HuH-7 (cell line): ENCODE results near the gene ZNF692.
A peak's percentile ranks its signal among the peaks of the same experiment; 100 is the strongest.
"Not testable (repeated sequence)": the region's sequence is repeated elsewhere in the genome, so short reads cannot be mapped to it uniquely, and the experiment has no call there.

ENCODE experiments used
- DNase-seq: peaks from one replicate; pipeline ENCODE4 v3.0.0; 2011; ENCODE audit warnings: low spot score

Gene ZNF692

DNA sequence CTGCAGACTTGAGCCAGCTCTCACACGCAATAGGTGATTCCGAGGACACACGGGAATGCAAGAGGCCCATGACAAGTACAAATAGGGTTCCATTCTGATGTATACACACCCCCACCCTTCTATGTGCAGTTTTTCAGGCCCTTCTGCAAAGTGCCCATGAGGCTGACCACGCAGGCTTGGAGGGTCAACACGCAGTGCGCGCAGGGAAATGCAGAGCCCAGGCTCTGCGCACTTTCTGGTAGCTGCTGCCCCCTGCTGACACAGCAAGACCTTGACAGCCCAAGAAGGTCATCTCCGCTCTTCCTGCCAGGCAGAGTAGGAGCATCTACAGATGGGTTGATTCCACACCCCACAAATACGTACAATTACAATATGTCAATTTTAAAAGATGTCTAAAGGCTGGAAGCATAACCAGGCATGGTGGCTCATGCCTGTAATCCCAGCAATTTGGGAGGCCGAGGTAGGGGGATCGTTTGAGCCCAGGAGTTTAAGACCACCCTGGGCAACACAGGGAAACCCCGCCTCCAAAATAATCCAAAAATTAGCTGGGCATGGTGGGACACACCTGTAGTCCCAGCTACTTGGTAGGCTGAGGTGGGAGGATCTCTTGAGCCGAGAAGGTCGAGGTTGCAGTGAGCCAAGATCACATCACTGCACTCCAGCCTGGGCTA is 51.7 kb downstream of the ZNF692 start:
- DNase-seq = peak; percentile 62

DNA sequence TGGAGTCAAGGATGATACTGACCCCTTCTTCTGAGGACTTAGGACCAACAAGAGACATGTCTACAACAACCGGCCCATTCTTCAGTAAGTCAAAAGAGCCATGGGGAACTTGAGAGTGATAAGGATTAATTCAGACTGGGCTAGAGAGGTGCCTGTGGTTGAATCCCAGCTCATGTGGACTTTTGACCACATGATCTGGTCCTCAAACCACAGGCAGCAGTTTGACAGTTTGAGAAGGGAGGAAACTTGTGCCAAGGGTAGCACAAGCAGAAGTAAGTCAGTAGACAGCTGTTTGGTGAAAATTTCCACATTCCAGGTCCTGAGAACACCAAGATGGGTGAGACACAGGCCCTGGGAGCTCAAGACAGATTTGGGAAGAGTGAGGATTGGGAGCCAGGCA is 53.0 kb downstream of the ZNF692 start:
- no peak for DNase-seq

DNA sequence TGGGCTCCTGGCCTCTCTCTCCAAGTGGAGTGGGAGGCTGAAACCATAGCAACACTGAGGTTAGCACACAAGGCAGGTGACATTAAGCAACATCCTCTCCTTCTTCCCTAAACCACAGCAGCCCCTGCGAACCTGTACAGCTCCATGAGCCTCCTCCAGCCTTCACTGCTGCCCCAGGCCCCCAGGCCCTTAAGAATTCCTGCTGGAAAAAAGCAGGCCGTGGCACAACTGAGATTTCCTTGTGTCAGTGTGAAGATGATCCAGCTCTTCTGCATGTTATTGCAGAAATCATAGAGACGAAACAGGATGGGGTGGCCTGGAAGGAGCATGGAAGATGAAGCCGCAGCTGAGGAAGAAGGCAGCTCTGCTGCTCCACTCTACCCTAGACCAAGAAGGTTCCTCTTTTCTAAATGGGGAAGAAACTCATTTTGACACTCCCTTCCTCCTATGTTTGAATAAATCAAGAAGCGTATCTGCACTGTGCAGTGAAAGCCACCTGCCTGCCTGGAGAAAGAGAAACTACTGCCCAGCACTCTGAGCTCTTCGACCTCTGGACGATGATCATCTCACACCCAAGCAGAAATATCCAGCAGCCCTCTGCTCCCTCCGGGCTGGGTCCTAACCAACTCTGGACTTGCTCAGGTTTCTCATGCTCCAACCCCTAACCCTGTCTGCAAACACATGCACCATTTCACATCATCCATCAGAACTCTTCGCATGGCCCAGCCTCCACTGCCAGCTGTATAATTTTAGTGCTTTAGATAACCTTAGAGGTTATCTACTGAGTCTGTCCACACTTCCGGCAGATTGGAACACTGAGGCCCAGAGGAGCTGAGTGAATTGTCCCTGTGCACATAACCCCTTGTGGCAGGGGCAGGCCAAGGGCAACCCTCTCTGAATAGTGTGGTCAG is 53.9 kb downstream of the ZNF692 start:
- DNase-seq = peak; percentile 48

DNA sequence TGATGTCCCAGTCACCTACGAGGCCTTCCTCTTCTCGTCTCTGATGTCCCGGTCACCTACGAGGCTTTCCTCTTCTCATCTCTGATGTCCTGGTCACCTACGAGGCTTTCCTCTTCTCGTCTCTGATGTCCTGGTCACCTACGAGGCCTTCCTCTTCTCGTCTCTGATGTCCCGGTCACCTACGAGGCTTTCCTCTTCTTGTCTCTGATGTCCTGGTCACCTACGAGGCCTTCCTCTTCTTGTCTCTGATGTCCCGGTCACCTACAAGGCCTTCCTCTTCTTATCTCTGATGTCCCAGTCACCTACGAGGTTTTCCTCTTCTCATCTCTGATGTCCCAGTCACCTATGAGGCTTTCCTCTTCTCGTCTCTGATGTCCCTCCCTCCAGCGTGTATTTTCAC is 55.4 kb downstream of the ZNF692 start:
- DNase-seq = not testable (repeated sequence)

DNA sequence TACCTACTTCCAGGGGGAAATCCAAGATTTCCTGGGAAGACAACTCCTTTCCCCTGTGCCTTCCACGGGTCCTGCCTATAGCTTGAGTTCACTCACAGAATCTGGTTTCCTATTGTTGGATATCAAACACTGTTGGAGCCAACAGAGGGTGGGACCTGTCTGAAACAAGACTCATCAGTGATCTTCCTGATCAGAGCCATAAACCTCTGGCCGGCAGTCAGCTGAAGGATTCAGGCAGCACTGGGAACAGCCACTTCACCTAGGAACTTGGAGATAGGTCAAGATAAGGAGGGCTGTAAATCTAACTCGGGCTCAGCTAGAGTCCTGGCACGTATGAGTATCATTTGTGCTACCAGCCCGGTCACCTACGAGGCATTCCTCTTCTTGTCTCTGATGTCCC is 56.4 kb downstream of the ZNF692 start:
- DNase-seq = no peak

DNA sequence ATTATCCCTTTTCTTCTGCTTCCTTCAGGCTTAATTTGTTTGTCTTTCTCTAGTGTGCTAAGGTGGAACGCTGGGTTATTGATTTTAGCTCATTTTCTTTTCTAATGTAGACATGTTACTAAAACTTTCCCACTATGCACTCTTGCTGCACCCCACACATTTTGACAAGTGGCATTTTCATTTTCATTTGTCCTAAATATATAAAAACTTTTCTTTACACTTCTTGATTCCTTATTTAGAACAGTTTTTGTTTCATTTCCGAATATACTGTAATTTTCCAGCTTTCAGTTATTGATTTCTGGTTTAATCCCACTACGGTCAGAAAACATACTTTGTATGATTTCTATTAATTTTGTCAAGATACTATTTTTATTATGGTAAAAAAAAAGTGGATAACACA is 58.4 kb downstream of the ZNF692 start:
- DNase-seq = no peak
